22Rv1 (cell line): ENCODE results near the gene KRTAP2-4.
"Not testable (repeated sequence)": the region's sequence is repeated elsewhere in the genome, so short reads cannot be mapped to it uniquely, and the experiment has no call there.

Experiments used
- H3K27ac ChIP-seq: fragments of 450-650 bp; 2 replicates; pipeline ENCODE4 v1.5.1; 2017
- ZFX ChIP-seq: fragments of 450-650 bp; IDR thresholded peaks from 2 replicates; pipeline ENCODE4 v1.6.1; 2017; ENCODE audit warnings: antibody characterized with exemption, borderline replicate concordance
- TF ChIP-seq, protein P1 (sequence below): fragments of 450-650 bp; IDR thresholded peaks from 2 replicates; pipeline ENCODE4 v1.5.1; 2017; ENCODE audit warnings: mild to moderate bottlenecking

Gene KRTAP2-4, protein sequence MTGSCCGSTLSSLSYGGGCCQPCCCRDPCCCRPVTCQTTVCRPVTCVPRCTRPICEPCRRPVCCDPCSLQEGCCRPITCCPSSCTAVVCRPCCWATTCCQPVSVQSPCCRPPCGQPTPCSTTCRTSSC

DNA sequence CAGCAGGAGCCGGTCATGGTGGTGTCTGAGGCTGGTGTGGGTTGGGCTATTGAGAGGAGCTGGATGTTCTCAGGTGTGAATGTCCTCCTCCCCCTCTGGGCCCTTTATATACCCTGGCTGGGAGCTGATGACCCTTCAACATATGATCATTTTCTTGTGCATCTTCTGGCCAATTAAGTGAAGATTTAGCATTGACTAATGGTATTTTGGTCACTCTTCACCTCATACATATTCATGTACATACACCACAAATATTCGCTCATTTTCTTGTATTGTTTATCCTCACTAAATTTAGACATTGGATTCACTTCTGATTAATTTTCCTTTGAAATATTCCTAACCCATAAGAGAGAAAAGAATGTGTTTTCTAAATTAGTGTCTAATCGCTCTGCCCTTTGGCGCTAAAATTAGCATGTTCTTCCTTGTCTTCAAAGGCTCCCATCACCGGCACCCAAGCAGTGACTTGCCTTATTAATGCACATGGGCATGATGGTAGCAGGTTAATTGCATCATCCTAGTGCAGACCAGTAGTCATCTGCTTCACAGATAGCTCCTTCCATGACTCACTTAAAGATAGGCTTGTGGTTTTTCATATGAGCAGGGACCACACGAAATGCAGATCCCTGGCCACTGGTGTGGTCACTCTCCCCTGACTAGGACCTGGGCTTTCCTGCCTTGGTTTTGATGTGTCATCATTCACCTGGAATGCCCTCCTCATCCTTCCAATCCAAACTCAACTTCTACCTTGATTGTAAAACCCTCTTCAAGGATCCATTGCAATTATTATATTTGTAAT is at the start of gene KRTAP2-4:
KRTAP2-4 (minus strand) TSS at position 51 of the 796 bp plus-strand sequence; CDS start at position 17, 34 bp downstream.
- H3K27ac ChIP-seq, result no peak within 1 kb of the TSS
- TF ChIP-seq, protein P1, sequence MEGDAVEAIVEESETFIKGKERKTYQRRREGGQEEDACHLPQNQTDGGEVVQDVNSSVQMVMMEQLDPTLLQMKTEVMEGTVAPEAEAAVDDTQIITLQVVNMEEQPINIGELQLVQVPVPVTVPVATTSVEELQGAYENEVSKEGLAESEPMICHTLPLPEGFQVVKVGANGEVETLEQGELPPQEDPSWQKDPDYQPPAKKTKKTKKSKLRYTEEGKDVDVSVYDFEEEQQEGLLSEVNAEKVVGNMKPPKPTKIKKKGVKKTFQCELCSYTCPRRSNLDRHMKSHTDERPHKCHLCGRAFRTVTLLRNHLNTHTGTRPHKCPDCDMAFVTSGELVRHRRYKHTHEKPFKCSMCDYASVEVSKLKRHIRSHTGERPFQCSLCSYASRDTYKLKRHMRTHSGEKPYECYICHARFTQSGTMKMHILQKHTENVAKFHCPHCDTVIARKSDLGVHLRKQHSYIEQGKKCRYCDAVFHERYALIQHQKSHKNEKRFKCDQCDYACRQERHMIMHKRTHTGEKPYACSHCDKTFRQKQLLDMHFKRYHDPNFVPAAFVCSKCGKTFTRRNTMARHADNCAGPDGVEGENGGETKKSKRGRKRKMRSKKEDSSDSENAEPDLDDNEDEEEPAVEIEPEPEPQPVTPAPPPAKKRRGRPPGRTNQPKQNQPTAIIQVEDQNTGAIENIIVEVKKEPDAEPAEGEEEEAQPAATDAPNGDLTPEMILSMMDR, result no peak
- no peak for TF ChIP-seq ZFX

DNA sequence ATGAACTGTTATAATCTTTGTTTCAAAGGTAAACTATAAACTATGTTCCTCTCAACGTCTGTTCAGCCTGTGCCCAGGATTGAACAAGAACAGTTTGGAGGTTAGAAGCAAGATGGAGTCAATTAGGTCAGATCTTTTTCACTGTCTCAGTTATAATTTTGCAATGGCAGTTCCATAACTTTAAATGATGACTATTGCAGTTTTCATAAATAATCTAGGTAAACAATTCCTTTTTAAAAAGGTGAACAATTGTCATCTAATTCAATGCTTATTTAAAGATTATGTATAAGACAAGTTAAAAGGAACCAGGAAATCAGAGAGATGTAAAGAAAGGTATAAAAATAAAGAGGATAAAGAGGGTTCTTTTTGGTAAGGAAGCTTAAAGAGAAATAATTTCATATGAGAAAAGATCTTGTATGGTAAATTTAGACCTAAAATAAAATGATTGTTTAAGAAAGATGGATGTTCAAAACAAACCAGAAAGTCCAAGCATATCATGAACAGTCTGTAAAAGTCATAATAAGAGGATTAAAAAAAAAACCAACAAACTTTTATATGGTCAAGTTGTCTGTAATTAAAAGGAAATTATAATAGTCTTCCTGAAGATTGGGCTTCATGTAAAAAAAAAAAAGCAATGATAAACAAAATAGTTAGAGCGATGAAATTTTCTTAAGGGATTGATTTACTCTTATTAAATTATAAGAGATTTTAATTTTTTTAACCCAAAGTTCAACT is 45.6 kb upstream of the KRTAP2-4 start:
- TF ChIP-seq ZFX, result no peak
- TF ChIP-seq, protein P1, result no peak
- no peak overlapping the region for H3K27ac ChIP-seq

DNA sequence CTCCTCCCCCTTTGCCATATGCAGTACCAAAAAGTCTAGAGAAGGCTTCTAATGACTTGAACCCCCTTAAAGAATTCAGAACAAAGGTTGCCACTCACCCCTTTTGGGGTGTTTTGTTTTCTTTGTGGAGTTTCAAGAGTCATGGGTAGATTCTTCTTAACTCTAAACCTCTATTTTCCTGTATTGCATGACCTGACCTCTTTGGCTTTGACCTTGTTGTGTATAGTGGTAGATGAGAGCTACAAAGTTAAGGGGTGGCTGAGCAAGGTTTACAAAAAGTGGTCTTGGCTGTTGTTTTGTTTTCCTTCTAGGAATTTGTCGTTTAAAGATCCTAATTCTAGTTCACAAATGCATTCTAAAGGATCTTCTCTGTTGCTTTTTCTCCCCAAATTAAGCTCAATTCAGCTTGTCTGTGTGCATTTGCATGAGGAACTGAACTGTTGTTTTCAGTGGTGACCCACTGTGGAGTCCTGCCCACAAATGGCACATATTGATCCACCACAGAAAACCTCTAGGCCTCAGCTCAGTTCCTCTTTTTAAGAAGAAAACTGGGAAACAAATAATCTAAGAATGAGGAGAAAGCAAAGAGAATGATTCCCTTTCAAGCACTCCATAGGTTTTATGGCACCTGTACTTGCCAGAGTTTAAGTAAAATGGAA is 43.2 kb upstream of the KRTAP2-4 start:
- H3K27ac ChIP-seq, result not testable (repeated sequence)

DNA sequence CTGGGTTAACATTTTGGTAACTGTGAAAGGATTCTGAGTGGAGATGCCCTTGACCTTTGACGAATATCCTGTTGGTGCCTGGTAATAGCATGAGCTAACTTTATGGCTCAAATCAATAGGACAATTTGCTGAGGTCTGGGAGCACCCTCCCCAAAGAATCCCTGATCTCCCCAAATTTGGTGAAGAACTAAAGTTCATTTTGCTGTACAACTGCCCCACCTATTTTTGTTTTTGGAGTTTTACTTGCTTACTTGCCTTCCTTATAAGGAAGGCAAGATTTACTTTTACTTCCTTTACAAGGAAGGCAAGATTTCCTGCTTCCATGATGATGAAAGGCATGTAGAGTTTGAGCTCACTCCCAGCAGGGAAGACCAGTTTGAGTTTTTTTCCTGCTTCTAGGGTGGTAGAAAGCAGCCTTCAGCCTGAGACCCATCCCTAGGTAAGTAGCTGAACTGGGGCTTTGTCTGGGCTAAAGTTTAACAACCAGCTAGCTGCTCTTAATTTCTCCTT is 42.3 kb upstream of the KRTAP2-4 start:
- H3K27ac ChIP-seq, result no peak overlapping the region
- TF ChIP-seq ZFX, result no peak
- TF ChIP-seq, protein P1, result no peak

DNA sequence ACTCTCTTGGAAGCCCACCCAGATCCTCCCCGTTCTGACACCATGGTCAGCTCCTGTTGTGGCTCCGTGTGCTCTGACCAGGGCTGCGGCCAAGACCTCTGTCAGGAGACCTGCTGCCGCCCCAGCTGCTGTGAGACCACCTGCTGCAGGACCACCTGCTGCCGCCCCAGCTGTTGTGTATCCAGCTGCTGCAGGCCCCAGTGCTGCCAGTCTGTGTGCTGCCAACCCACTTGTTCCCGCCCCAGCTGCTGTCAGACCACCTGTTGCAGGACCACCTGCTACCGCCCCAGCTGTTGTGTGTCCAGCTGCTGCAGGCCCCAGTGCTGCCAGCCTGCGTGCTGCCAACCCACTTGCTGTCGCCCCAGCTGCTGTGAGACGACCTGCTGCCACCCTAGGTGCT is 39.7 kb upstream of the KRTAP2-4 start, which contains the start of gene KRTAP4-9:
KRTAP4-9 (plus strand) TSS at position 43 of the 400 bp plus-strand sequence; CDS start at position 43, 0 bp downstream.
- not testable (repeated sequence) for H3K27ac ChIP-seq

DNA sequence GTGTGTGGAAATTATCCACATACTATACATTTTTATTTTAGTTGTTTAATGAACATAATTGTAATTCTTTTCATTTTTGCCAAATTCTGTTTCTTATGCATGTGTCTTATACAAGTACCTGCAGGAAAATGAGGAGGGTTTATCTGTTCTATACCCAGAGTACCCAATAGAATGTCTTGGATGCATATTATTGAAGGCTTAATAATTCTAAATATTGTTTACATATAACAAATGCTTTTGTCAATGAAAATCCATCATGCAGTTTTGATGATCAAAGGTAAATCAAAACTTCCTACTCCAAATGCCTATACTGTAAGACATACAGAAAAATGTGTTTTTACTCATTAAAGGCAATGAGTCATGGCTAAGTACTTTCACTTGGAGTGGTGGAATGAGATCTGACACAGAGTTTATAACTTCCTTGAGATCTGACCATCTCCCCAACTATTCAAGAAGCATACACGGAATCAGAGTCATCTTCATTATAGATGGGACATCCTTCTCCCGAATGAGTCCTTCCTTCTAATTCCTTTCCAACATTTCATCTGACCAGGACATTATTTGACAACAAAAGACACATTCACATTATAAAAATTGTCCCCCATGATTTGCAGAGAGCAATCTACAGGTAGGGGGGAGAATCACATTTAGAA is 38.8 kb upstream of the KRTAP2-4 start:
- H3K27ac ChIP-seq, result not testable (repeated sequence)

DNA sequence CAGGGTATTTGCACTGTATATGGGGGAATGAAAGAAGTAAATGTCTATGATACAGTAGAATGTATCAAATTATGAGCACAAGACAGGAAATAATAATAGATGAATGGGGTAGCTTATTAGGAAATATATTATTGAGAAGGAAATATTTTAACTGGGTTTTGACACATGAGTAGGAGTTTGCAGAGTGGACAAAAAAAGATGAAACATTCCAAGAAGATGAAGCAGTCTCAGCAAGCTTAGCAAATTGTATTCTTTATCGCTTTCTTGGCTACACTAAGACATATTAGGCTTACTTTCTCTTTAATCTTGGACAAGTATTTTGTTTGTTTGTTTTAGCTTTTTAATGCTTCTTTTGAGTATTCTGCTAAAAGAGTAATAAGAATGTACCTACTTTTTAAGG is 38.2 kb upstream of the KRTAP2-4 start:
- no peak overlapping the region for H3K27ac ChIP-seq
- TF ChIP-seq ZFX, result no peak
- TF ChIP-seq, protein P1, result no peak

DNA sequence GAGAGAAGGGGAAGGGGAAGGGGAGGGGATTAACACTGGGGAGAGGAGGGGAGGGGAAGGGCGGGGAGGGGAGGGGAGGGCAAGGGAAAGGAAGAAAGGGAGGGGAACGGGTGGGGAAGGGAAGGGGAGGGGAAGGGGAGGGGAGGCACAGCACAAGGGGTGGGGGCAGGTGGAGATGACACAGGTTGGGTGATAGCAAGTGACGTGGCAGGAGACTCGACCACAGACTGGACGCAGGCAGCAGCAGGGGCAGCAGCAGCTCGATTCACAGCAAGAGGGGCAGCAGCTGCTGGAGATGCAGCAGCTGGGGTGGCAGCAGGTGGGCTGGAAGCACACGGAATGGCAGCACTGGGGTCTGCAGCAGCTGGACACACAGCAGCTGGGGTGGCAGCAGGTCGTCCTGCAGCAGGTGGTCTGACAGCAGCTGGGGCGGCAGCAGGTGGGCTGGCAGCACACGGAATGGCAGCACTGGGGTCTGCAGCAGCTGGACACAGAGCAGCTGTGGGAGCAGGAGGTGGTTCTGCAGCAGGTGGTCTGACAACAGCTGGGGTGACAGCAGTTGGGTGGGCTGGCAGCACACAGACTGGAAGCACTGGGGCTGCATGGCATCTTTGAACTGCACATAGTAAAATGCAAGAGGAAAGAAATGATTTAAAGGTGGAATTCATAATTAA is 36.0 kb upstream of the KRTAP2-4 start, which contains the start of gene KRTAP4-16:
KRTAP4-16 (minus strand) TSS at position 624 of the 674 bp plus-strand sequence; CDS start at position 624, 0 bp downstream.
- TF ChIP-seq ZFX, result no peak
- TF ChIP-seq, protein P1, result no peak

DNA sequence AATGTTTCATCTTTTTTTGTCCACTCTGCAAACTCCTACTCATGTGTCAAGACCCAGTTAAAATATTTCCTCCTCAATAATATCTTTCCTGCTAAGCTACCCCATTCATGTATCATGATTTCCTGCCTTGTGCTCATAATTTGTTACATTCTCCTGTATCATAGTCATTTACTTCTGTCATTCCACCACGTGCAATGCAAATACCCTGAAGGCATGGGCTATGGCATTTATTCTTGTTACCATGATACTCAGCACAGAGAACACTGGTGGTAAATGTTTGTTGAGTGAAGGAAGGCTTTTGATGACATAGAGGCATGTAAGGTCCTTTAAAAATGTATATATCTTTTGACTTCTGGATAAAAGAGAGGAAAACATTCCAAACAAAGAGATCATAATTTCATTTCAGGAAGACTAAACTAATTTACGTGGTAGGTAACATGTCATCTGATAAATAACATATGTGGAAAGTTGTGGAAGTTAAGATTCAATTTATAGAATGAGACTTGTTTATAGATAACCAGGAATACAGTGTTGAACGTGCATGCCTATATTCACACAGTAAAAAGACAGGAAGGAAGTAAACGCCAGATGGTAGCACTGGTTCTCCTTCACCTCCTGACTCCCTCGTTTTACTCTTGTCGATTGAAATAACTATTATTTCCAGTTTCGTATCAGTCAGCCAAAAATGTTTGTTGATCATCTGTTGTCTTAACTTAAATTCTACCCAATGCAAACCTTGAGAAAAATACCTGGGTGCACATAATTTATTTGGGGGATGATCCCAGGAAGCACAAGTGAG is 34.2 kb upstream of the KRTAP2-4 start:
- not testable (repeated sequence) for H3K27ac ChIP-seq

More for the DNA sequence above, 36.0 kb upstream of the KRTAP2-4 start, which contains the start of gene KRTAP4-16:
- no peak within 1 kb of the TSS for H3K27ac ChIP-seq
